ENCODE data around the gene BCL2L12. TPM values are rescaled to one million over a fixed set of nuclear protein-coding genes. Genes with fewer than 3 reads are reported as not detected.

The BCL2L12 gene
- total and polyA plus RNA-seq, 2 donors (not counting 3 experiments of a cell fraction or from before 2014, with no cell fraction given) = 49.8 to 58.5 TPM

DNA sequence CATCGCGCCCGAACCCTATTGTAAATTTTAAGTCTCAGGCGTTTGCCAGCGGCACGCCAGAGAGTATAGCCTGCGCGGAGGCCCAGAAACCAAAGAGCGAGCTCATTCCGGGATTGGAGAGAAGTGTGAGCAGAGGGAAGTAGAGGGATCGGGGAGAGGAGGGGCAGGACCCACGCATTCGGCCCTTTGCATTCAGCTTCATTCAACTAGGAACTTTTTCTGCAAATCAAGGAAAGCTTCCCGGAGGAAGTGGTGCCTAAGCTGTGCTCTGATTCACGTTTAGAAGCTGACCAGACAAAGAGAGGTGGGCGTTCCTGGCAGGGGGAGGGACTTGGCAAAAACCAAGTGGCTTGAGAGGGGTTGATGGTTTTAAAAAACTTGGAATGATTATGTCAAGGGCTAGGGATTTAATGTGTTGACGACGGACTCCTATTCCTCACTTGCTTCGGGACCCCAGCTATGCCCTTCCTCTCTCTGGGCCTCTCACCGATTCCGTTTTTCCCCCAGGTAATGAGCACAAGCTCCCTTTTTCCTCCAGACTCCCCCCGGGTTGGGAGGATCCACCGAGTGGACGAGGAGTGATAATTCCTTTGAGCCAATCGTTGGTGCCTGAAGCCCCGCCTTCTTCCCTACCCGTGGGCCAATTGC is 10.5 kb downstream of the BCL2L12 start:
- peak overlapping the region; percentile 83 for H2AFZ ChIP-seq (ENCODE audit: low read depth, low read length)
- peak overlapping the region; percentile 28 to 39 (median 30) for H3K4me3 ChIP-seq (replicated peaks in 1 of 3; ENCODE audit: insufficient read depth in 1 of 3, low read depth in 1 of 3, low read length in 3 of 3)
- ChIA-PET POLR2A (interaction anchor here (0.9 to 3.0 kb wide), 8 partner anchors 11 to 188 kb away, joined by 3 to 15 read pairs (median 4); partner anchors contain the start of genes AP2A1, BCL2L12, IRF3 and RRAS), CTCF (interaction anchor here (0.7 to 3.2 kb wide), 13 partner anchors 9 to 203 kb away, joined by 3 to 15 read pairs (median 4); partner anchors contain the start of genes BCL2L12, FLT3LG, FUZ and IRF3)
- H3K36me3 ChIP-seq (ENCODE audit: control insufficient read depth in 2 of 2, extremely low read depth in 1 of 2, insufficient read depth in 2 of 2, low read length in 2 of 2) = no peaks in the 10 kb centered on the region
- dilution Hi-C loops (cut with MboI; ENCODE audit: extremely low pct_ligation_motif_present, low sequenced_read_pairs) (no loop called here), intact Hi-C loops (cut with micrococcal nuclease) (loop anchor here (1.0 to 5.0 kb wide), 5 partner anchors 11 to 191 kb away; partner anchors contain the start of genes BCL2L12, IRF3, PNKP and RRAS)
- H3K27ac ChIP-seq (ENCODE audit: insufficient read depth, low read depth, low read length) = peak overlapping the region; percentile 95
- H3K4me1 ChIP-seq (ENCODE audit: control insufficient read depth, extremely low read depth, insufficient read depth, low read length) = peaks cover 25% of the 10 kb centered on the region
- no peak for FAIRE-seq
- peak overlapping the region; percentile 60 for H3K4me2 ChIP-seq (ENCODE audit: insufficient read depth, low read length)
- peaks cover 39% of the 10 kb centered on the region for H3K79me2 ChIP-seq (ENCODE audit: control insufficient read depth, insufficient read depth, low read length)
- H3K9ac ChIP-seq (replicated peaks; ENCODE audit: extremely low read depth, insufficient read depth, low read length) = peak overlapping the region; percentile 93
- DNase-seq (ENCODE audit: low read depth, low spot score) = no peak
- H3K9me3 ChIP-seq (replicated peaks; ENCODE audit: control insufficient read depth, insufficient read depth, low read length) = no peaks in the 10 kb centered on the region
- H4K20me1 ChIP-seq (replicated peaks; ENCODE audit: control insufficient read depth, extremely low read depth, insufficient read depth, low read length) = no peaks in the 10 kb centered on the region
- no peaks in the 10 kb centered on the region for H3K27me3 ChIP-seq (ENCODE audit: control insufficient read depth in 2 of 2, insufficient read depth in 2 of 2, low read length in 2 of 2)
- BruUV-seq (replicated peaks) = no TSS peak
- H3K9me1 ChIP-seq (replicated peaks; ENCODE audit: control insufficient read depth, extremely low read depth, insufficient read depth, low read length) = no peaks in the 10 kb centered on the region
- TF ChIP-seq FOS (IDR thresholded peaks at IDR 0.05; ENCODE audit: borderline replicate concordance, insufficient read depth, low read length) (peak; percentile 61), POLR2A (IDR thresholded peaks at IDR 0.05; ENCODE audit: low read depth, low read length) (peak; percentile 72), JUN (IDR thresholded peaks at IDR 0.05; ENCODE audit: borderline replicate concordance, insufficient read depth, insufficient read length, low read depth) (peak; percentile 20), CTCF (IDR thresholded peaks at IDR 0.05; ENCODE audit: extremely low read depth in 1 of 2, insufficient read depth in 1 of 2, low read depth in 1 of 2, low read length in 2 of 2) (no peak), POLR2AphosphoS5 (IDR thresholded peaks at IDR 0.05; ENCODE audit: insufficient read depth, low read depth, low read length) (peak; percentile 47), MAX (IDR thresholded peaks at IDR 0.05; ENCODE audit: insufficient read depth, insufficient read length) (no peak)

Measured in endothelial cell of umbilical vein (primary cell).